GM21576 (cell line): ENCODE results near the gene ATXN3L.

Source experiments
- ATAC-seq: cut with Tn5 transposase; IDR thresholded peaks from one replicate; pipeline ENCODE4 v1.9.1; 2021; ENCODE audit warnings: mild to moderate bottlenecking, moderate library complexity; ENCODE audit not compliant: unreplicated experiment

ATXN3L gene

DNA sequence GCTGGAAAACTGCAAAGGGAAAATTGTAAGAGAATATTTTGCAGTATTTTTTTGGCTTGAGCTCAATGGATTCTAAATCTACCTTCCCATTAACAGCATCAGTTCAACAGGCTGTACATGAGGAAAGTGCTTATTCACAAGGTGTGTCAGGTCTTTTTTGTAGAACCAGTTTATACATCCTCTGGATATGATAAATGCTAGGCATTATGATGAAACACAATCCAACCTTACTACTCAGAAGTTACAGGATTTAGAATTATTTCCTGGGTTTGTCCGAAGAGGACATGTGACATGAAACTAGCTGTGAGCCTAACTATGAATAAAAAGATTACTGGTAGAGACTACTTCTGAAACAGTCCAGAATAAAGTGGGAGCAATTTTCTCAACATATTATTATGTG is 49.5 kb downstream of the ATXN3L start:
- ATAC-seq = no peak

- no peak for ATAC-seq
These were observed 51.0 kb downstream of the ATXN3L start for GRCh38 chrX:13268874-13269273.
